ENCODE results near the gene SSH2. TPM values are rescaled to one million over a fixed set of nuclear protein-coding genes. Genes with fewer than 3 reads are reported as not detected.

SSH2 gene
- total RNA-seq, 6 donors from 2014 or later: 55.4 to 82.9 (median 67.8) TPM

DNA sequence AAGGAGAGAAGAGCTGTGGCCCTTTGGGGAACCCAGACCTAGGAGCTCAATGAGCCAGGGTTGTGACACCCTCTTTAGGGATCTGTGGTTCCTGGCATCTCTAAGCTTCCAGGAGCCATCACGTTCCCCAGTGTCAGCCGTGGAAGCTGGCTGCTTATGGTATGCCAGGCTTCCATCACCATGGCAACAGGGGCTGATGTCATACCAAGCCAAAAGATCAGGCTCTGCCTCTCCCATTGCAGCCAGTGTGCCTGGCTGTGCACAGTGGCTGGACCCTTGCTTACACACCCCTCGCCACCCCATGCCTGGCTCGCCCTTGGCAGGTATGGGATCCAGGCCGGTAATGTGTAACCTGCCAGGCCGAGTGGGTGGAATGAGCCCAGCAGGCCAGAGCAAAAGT lies 91.1 kb downstream of the SSH2 start:
- no peak for TF ChIP-seq EP300 (IDR thresholded peaks at IDR 0.05)
- no peak overlapping the region for H3K27ac ChIP-seq
- no peak overlapping the region for H3K4me3 ChIP-seq
- ATAC-seq (ENCODE audit: low FRiP score in 2 of 2): peak in 1 of 2 donors; percentile 29
- DNase-seq: peak in 1 of 2 donors; percentile 40
- peaks cover 0 to 10% (median 6%) of the 10 kb centered on the region in 4 donors for H3K4me1 ChIP-seq
- H3K27me3 ChIP-seq: no peaks in the 10 kb centered on the region
- no peaks in the 10 kb centered on the region for H3K9me3 ChIP-seq
- 70 to 75% methylated on average over 2 to 6 of the region's 6 CpGs for WGBS, 2 donors
- H3K36me3 ChIP-seq: no peaks in the 10 kb centered on the region

DNA sequence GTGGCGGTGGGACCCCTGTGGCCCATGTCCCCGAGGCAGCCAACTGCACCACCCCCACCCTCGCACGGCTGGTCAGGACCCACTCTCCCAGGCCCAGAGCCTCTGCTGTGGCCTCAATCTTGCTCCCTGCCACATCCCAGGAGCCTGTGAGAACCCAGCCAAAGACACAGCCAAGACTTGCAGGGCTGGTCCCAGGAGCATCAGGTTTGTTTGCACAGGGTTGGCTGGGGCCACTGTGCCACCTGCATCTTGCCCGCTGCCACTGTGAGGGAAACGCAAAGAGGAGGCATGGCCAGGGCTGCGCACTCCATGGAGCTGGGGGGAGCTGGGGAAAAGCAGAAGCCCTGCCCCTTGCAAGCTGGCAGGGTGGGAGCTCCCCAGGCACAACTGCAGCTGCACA lies 92.5 kb downstream of the SSH2 start:
- TF ChIP-seq EP300 (IDR thresholded peaks at IDR 0.05) (no peak), POLR2AphosphoS5 (IDR thresholded peaks at IDR 0.05) (no peak), POLR2A (IDR thresholded peaks at IDR 0.05) (no peak)
- TF ChIP-seq, protein P1, sequence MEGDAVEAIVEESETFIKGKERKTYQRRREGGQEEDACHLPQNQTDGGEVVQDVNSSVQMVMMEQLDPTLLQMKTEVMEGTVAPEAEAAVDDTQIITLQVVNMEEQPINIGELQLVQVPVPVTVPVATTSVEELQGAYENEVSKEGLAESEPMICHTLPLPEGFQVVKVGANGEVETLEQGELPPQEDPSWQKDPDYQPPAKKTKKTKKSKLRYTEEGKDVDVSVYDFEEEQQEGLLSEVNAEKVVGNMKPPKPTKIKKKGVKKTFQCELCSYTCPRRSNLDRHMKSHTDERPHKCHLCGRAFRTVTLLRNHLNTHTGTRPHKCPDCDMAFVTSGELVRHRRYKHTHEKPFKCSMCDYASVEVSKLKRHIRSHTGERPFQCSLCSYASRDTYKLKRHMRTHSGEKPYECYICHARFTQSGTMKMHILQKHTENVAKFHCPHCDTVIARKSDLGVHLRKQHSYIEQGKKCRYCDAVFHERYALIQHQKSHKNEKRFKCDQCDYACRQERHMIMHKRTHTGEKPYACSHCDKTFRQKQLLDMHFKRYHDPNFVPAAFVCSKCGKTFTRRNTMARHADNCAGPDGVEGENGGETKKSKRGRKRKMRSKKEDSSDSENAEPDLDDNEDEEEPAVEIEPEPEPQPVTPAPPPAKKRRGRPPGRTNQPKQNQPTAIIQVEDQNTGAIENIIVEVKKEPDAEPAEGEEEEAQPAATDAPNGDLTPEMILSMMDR (IDR thresholded peaks at IDR 0.05): no peak
- ATAC-seq (ENCODE audit: low FRiP score in 2 of 2): peak in 1 of 2 donors; percentile 42
- WGBS, 2 donors: 94 to 96% methylated on average over 4 to 7 of the region's 7 CpGs
- no peak overlapping the region for H3K4me3 ChIP-seq
- DNase-seq: peak in 1 of 2 donors; percentile 49
- peaks cover 0 to 10% (median 6%) of the 10 kb centered on the region in 4 donors for H3K4me1 ChIP-seq
- no peaks in the 10 kb centered on the region for H3K27me3 ChIP-seq
- H3K9me3 ChIP-seq: no peaks in the 10 kb centered on the region
- H3K36me3 ChIP-seq: no peaks in the 10 kb centered on the region
- no peak overlapping the region for H3K27ac ChIP-seq

DNA sequence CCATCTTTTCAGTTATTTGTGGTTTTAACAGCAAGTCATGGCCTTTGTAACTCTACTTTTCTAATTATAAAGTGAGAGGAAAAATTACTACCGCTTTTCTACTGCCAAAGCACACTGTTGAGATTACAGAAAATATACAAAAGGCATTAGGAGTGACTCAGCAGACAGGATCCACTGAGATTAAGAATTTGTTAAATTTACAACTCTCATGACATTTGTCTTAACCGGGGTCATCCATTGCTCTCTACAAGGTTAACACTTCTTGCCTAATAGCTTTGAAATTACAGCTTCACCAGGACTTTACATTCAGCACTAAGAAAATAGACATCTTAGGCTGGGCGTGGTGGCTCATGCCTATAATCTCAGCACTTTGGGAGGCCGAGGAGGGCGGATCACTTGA lies 93.4 kb downstream of the SSH2 start:
- H3K36me3 ChIP-seq: no peaks in the 10 kb centered on the region
- H3K27ac ChIP-seq: peak overlapping the region in 2 of 4 donors; percentile 15 to 71
- TF ChIP-seq POLR2A (IDR thresholded peaks at IDR 0.05): no peak
- TF ChIP-seq POLR2AphosphoS5 (IDR thresholded peaks at IDR 0.05): no peak
- TF ChIP-seq, protein P1 (IDR thresholded peaks at IDR 0.05): no peak
- no peak for TF ChIP-seq EP300 (IDR thresholded peaks at IDR 0.05)
- H3K27me3 ChIP-seq: no peaks in the 10 kb centered on the region
- ATAC-seq (ENCODE audit: low FRiP score in 2 of 2) (no peak), DNase-seq (no peak)
- H3K4me1 ChIP-seq: peaks cover 0 to 10% (median 6%) of the 10 kb centered on the region in 4 donors
- H3K4me3 ChIP-seq: no peak overlapping the region
- H3K9me3 ChIP-seq: no peaks in the 10 kb centered on the region
- WGBS, 2 donors: 74 to 88% methylated on average over 5 of the region's 5 CpGs

DNA sequence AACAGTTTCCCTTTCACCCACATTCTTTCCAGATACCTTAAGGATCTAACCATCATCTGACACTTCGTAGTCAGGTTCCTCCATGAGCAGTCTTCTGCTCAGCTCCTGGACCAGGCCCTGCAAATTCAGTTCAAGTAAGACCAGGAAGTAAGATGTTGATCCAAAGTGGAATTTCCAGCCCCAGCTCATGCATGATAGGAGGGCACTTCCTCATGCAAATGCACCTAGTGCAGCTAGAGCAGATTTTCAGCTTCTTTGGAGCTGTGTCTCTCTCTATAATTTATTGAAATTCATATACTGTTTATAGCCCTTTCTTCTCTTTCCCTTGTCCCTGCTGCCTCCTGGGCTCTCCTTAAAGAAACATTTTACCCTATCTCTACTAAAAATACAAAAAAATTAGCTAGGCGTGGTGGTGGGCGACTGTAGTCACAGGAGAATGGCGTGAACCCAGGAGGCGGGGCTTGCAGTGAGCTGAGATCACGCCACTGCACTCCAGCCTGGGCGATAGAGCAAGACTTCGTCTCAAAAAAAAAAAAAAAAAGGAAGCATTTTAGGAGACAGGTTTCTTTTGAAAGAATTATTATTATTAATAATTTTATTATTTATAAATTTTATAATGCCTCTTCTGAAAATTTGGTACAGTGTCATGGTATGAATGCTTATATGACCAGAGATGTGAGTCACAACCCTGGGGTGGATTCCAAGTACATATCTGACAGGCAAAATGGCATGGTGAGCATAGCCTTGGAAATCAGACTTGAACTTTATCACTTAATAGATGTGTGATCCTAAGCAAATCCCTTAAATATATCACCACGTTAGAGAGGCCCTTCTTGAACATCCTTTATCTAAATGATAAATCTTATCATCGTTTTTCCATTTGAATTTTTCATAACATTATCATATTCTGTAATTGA lies 94.3 kb downstream of the SSH2 start:
- H3K27me3 ChIP-seq: no peaks in the 10 kb centered on the region
- DNase-seq: peak in 1 of 2 donors; percentile 75
- no peaks in the 10 kb centered on the region for H3K36me3 ChIP-seq
- WGBS, 2 donors: 78 to 79% methylated on average over 10 of the region's 10 CpGs
- H3K27ac ChIP-seq: peak overlapping the region in 3 of 4 donors; percentile 64 to 71 (median 67)
- H3K9me3 ChIP-seq: no peaks in the 10 kb centered on the region
- peak; percentile 53 to 78 for ATAC-seq (ENCODE audit: low FRiP score in 2 of 2)
- peak overlapping the region in 3 of 4 donors; percentile 6 to 21 (median 18) for H3K4me3 ChIP-seq
- TF ChIP-seq EP300 (IDR thresholded peaks at IDR 0.05): no peak
- peak in 1 of 2 donors; percentile 59 for TF ChIP-seq POLR2AphosphoS5 (IDR thresholded peaks at IDR 0.05)
- TF ChIP-seq POLR2A (IDR thresholded peaks at IDR 0.05): peak in 1 of 4 donors; percentile 40
- H3K4me1 ChIP-seq: peaks cover 0 to 10% (median 6%) of the 10 kb centered on the region in 4 donors

DNA sequence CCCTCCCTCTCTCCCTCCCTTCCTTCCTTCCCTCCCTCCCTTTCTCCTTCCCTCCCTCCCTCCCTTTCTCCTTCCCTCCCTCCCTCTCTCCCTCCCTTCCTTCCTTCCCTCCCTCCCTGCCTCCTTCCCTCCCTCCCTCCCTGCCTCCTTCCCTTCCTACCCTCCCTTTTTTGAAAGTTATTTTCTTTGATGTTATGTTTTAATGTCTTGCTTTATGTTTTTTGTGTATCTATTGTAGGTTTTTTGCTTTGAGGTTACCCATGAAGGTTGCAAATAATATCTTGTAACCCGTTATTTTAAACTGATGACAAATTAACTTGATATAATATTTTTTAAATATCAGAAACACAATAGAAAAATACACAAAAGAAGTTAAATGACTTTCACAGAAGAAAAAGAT lies 96.2 kb downstream of the SSH2 start:
- no peaks in the 10 kb centered on the region for H3K36me3 ChIP-seq
- ATAC-seq (ENCODE audit: low FRiP score in 2 of 2): no peak
- no peaks in the 10 kb centered on the region for H3K9me3 ChIP-seq
- H3K27ac ChIP-seq: no peak overlapping the region
- no peak for TF ChIP-seq POLR2AphosphoS5 (IDR thresholded peaks at IDR 0.05)
- no peak for TF ChIP-seq POLR2A (IDR thresholded peaks at IDR 0.05)
- TF ChIP-seq, protein P1 (IDR thresholded peaks at IDR 0.05): no peak
- no peak for TF ChIP-seq EP300 (IDR thresholded peaks at IDR 0.05)
- peaks cover 0 to 9% (median 5%) of the 10 kb centered on the region in 4 donors for H3K4me1 ChIP-seq
- H3K27me3 ChIP-seq: no peaks in the 10 kb centered on the region
- 93 to 96% methylated on average over 1 of the region's 1 CpG for WGBS, 2 donors
- no peak for DNase-seq
- no peak overlapping the region for H3K4me3 ChIP-seq
